Activated naive CD8-positive, alpha-beta T cell treated with anti-CD3 and anti-CD28 coated beads, Interleukin-2, amount 50 U/mL, for 16 hours (primary cell): ENCODE measurements around the gene PITRM1.

Experiments
- DNase-seq: peaks from one replicate; pipeline ENCODE4 v3.0.0-alpha.2; 2020; ENCODE audit warnings: low read depth, low spot score

Gene PITRM1

GRCh38 chr10:3102720-3103427 is 69.7 kb downstream of the PITRM1 start:
- DNase-seq: no peak

DNA sequence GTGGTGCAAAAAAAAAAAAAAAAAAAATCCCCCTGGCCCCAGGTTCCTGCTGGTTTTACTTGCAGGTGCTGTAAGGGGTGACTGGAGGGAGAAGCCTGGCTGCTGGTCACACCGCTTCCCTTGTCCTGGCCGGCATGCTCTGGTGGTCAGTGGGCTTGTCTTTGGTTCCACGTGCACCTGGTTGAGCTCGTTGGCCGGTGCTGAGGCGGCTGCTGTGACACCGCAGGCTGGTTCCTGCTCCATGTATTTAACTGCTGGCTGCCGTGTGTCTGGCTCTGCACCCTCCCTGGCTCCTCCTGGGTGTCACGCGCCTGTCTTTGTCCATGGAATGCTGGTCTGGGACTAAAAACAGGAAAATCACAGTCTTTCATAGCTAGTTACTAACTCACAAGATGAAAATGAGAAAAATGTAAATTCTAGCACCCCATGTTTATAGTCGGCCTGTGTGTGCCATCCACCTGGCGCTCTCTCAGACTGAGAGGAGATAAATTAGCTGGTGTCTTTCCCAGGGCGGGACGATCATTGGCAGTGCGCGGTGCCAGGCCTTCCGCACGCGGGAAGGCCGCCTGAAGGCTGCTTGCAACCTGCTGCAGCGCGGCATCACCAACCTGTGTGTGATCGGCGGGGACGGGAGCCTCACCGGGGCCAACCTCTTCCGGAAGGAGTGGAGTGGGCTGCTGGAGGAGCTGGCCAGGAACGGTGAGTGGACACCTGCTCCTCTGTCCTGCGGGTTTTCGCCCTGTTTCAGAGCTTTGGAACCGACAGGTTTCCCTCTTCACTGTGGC is 71.5 kb downstream of the PITRM1 start:
- no peak for DNase-seq

DNA sequence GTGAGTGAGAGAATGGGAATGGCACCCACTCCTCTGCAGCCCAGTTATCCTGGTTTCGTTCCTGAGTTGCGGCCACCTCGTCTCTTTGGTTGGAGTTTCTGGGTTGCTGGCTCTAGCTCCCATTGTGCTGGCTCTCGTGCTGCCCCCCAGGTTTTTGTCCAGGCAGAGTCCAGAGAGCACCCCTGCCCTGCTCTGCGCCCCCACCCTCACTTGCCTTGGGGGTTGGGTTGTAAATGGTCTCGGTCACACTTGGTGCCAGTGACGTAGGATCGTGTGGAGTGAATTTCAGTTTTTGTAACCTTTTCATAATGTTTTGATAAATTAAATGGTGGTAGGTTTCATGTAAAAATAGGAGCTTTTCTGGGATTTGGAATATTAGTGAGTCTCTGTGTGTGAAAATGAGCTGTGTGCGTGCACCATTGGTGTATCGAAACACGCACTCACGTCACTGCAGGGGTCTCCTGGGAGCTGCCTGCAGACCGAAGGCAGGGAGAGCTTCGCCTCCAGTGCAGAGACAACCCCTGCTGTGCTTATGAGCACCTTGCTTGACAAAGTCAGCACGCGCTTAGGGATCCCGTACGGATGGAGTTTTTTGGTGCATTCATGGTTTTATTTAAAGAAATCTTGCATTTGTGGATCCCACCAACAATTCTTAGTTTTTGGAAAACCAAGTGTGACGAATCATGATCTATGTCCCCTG is 72.3 kb downstream of the PITRM1 start:
- no peak for DNase-seq

DNA sequence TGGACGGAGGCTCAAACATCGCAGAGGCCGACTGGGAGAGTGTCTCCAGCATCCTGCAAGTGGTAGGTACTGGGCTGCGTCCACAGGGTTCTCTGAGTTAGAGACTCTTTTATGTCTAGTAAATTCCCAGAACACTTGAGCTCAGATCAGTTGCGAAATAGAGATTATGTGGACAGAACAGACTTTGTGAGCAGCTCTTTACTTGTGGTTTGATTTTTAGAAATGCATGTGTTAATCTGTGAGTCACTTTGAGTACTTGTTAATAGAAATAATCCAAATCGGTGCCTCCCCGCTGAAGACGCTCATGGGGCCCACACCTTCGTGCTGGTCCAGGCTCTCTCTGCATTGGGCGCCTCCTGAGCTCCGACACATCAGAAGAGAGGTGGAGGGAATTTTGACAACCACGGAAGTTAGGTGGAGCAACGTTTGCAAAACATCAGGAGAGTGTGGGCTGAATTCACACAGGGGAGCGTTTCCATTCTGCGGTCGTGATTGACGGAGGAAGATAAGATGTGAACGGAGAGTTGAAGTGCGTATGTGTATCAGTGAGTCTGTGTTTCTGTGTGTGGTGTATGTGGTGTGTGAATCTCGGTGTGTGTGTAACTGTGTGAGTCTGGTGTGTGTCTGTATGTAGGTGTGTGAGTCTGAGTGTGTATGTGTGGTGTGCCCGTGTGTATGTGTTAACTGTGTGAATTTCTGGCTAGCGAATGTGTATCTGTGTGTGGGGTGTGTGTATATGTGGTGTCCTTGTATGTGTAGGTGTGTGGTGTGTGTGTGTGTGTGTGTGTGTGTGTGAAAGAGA is 73.1 kb downstream of the PITRM1 start:
- DNase-seq: no peak

DNA sequence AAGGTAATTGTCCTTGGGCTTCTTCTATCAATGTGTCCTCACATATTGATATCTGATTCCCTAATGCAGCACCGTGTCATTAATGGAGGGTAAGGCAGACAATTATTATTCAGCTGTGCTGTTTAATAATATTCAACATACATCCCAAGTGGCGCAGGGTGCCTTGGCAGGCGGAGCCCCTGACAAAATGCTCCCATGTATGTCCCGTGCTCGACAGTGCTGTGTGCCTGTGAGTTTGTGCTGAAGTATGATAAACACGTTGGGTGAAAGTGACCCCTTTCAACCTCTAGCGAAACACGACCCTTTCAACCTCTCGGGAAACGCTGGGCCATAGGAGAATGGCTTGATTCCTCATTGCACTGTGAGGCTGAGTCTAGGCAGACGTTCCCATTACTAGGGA is 73.9 kb downstream of the PITRM1 start:
- DNase-seq: no peak

DNA sequence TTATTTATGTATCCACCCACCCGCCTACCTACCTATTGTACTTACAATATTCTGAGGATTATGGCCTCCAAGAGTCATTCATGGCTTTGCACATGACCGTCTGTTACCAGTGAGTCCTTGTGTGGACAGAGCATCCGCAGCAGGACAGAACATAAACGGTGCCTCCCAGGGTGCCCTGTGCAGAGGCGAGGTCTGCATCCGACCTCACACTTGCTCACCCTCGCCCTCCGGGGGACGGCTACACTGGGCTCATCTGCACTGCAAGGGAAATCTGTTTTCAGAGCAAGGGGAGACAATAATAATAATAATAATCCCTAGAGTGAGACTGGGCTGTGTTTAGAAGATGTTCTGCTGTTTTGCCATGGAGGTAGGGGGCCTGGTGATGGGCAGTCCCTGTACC is 75.4 kb downstream of the PITRM1 start:
- no peak for DNase-seq

DNA sequence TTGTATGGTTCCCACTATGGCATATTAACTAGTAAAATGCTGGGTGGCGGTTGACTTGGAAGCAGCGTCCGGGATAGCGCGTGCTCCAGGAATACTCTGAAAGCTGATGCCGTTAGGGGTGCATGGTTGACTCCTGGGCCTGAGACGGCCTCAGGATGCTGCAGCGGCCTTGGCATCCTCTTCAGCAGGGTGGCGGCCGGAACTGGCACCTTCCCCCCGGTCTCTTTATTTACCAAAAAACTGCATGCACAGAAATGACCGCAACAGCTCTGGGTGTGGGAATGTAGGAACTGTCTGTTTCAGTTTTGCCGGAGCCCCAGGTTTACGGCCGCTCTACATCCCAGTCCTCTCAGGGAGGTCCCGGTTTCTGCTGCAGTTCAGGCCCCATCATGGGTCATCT is 76.4 kb downstream of the PITRM1 start:
- no peak for DNase-seq

GRCh38 chr10:3095373-3096139 is 77.0 kb downstream of the PITRM1 start:
- peak; percentile 25 for DNase-seq

DNA sequence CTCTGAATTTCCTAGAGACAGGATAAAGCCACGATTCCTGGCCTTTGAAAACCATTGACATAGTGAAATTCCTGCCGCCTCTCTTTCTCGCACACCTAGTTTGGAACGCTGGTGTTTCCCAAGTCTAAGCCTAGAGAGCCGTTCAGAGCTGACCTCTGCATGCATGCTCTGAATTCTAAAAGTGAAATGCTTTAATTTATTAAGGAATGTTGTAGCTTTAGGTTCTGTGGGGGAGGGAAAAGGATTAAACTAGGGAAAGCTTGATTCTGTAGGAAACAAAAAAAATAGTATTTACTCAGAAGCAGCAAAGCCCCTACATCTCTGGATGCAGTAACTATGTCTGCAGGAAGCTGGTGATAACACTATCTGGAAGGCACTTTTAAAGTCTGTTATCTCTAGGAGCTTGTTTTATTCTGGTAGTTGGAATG is 78.0 kb downstream of the PITRM1 start:
- no peak for DNase-seq

DNA sequence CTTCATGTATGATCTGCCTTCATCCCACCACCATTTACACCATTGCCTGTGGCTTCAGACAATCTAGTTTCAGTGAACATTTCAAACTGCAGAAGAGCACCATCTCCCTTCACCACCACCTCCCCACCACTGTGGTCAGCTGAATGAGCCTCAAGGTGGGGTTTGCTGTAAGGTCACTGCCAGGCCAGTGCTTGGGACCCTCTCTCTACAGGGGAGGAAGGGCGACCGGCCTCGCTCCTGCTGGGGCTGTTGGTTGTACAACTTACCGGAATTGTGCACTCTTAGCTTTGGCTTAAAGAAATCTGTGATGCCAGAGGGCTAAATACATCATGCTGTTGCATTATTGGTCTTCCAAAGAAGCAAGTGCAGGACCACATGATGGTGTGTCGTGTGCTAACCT is 78.6 kb downstream of the PITRM1 start:
- DNase-seq: no peak

DNA sequence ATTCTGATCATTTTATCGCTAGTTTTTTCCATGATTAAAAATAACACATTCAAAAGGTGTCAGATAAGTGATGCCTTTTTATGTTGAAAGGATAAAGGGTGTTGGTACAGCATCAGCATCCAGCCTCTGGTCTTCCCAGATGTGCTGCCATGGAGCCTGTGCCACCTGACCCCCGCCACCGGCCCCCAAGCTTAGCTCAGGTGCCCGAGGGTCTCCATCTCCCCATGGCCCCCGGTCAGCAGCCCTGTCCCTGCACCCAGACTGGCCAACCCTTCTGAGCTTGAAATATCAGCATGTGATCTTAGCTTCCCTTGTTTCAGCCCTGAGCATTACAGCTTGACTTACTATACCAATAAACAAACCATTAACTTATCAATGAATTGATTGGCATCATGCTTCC is 80.7 kb downstream of the PITRM1 start:
- DNase-seq: no peak

- DNase-seq: no peak
Measured at GRCh38 chr10:3090914-3091787, 81.4 kb downstream of the PITRM1 start.

- no peak for DNase-seq
Measured at GRCh38 chr10:3090388-3090787, 82.2 kb downstream of the PITRM1 start.
